SK-N-SH treated with all-trans-retinoic acid at 6 μM for 48 hours (cell line): ENCODE measurements around the gene CAMK2A.

Source experiments
- ARNTL ChIP-seq: fragments of 450-650 bp; formaldehyde crosslinking; IDR thresholded peaks from 2 replicates; pipeline ENCODE4 v1.5.0; 2020; ENCODE audit warnings: low read depth, mild to moderate bottlenecking, moderate library complexity, borderline replicate concordance
- CSDC2 ChIP-seq: fragments of 250-450 bp; sonication (Bioruptor Pico); IDR thresholded peaks from 2 replicates; pipeline ENCODE4 v1.5.0; 2020; ENCODE audit warnings: mild to moderate bottlenecking, moderate library complexity
- GLIS3 ChIP-seq: fragments of 250-450 bp; sonication (Bioruptor Pico); IDR thresholded peaks from 2 replicates; pipeline ENCODE4 v1.5.0; 2020; ENCODE audit warnings: mild to moderate bottlenecking, moderate library complexity
- ISL1 ChIP-seq: fragments of 250-450 bp; sonication (Bioruptor Pico); IDR thresholded peaks from 2 replicates; pipeline ENCODE4 v2.1.2; 2022; ENCODE audit warnings: mild to moderate bottlenecking, moderate library complexity
- RARB ChIP-seq: fragments of 250-450 bp; sonication (Bioruptor Pico); IDR thresholded peaks from 2 replicates; pipeline ENCODE4 v1.8.0; 2021; ENCODE audit warnings: mild to moderate bottlenecking, moderate library complexity
- SNAI2 ChIP-seq: fragments of 250-450 bp; sonication (Bioruptor Pico); IDR thresholded peaks from 2 replicates; pipeline ENCODE4 v1.5.0; 2020; ENCODE audit warnings: mild to moderate bottlenecking, moderate library complexity
- ZC3H10 ChIP-seq: fragments of 250-450 bp; sonication (Bioruptor Pico); IDR thresholded peaks from 2 replicates; pipeline ENCODE4 v1.5.1; 2021; ENCODE audit warnings: mild to moderate bottlenecking, moderate library complexity
- ZFP3 ChIP-seq: fragments of 250-450 bp; sonication (Bioruptor Pico); IDR thresholded peaks from 2 replicates; pipeline ENCODE4 v1.5.0; 2020; ENCODE audit warnings: mild to moderate bottlenecking, moderate library complexity
- ZNF565 ChIP-seq: fragments of 450-650 bp; formaldehyde crosslinking; conservative IDR thresholded peaks from 2 replicates; pipeline ENCODE4 v1.5.0; 2020; ENCODE audit warnings: low read depth, mild to moderate bottlenecking, moderate library complexity
- TF ChIP-seq, protein P1 (sequence below): fragments of 250-450 bp; sonication (Bioruptor Pico); IDR thresholded peaks from 2 replicates; pipeline ENCODE4 v1.5.1; 2020; ENCODE audit warnings: low read depth, mild to moderate bottlenecking, moderate library complexity
- TF ChIP-seq, protein P2 (sequence below): fragments of 250-450 bp; sonication (Bioruptor Pico); IDR thresholded peaks from 2 replicates; pipeline ENCODE4 v1.8.0; 2021; ENCODE audit warnings: low read depth, mild to moderate bottlenecking, moderate library complexity, borderline replicate concordance
- TF ChIP-seq, protein P3 (sequence below): fragments of 250-450 bp; sonication (Bioruptor Pico); IDR thresholded peaks from 2 replicates; pipeline ENCODE4 v1.5.1; 2021; ENCODE audit warnings: mild to moderate bottlenecking, moderate library complexity
- TF ChIP-seq, protein P4 (sequence below): fragments of 250-450 bp; sonication (Bioruptor Pico); IDR thresholded peaks from 2 replicates; pipeline ENCODE4 v1.8.0; 2020; ENCODE audit warnings: mild to moderate bottlenecking, moderate library complexity, borderline replicate concordance

DNA sequence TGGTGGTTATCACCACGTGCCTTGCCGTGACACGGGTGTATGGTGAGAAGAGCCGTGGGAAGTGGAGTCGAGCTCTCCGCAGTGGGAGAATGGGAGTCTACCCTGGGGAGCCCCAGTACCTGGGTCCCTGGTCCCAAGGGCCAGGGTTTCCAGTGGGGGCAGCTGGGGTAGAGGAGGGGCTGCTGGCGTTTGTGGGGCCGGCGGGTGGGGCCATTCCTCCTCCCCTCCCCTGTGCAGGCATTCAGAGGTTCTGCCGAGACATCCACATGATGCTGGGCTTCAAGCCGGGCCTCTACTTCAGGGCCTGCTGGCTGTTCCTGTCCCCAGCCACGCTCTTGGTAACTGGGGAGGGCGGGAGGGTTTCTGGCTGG lies 85.0 kb downstream of the CAMK2A start:
- TF ChIP-seq CSDC2 (CRISPR knock-in tag) (no peak), ISL1 (CRISPR knock-in tag) (no peak), ZFP3 (CRISPR knock-in tag) (no peak), ZC3H10 (CRISPR knock-in tag) (no peak), ZNF565 (CRISPR knock-in tag) (no peak), SNAI2 (CRISPR knock-in tag) (no peak), GLIS3 (CRISPR knock-in tag) (no peak), RARB (CRISPR knock-in tag) (no peak), ARNTL (no peak)
- TF ChIP-seq, protein P1, sequence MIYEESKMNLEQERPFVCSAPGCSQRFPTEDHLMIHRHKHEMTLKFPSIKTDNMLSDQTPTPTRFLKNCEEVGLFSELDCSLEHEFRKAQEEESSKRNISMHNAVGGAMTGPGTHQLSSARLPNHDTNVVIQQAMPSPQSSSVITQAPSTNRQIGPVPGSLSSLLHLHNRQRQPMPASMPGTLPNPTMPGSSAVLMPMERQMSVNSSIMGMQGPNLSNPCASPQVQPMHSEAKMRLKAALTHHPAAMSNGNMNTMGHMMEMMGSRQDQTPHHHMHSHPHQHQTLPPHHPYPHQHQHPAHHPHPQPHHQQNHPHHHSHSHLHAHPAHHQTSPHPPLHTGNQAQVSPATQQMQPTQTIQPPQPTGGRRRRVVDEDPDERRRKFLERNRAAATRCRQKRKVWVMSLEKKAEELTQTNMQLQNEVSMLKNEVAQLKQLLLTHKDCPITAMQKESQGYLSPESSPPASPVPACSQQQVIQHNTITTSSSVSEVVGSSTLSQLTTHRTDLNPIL (CRISPR knock-in tag): no peak
- TF ChIP-seq, protein P2, sequence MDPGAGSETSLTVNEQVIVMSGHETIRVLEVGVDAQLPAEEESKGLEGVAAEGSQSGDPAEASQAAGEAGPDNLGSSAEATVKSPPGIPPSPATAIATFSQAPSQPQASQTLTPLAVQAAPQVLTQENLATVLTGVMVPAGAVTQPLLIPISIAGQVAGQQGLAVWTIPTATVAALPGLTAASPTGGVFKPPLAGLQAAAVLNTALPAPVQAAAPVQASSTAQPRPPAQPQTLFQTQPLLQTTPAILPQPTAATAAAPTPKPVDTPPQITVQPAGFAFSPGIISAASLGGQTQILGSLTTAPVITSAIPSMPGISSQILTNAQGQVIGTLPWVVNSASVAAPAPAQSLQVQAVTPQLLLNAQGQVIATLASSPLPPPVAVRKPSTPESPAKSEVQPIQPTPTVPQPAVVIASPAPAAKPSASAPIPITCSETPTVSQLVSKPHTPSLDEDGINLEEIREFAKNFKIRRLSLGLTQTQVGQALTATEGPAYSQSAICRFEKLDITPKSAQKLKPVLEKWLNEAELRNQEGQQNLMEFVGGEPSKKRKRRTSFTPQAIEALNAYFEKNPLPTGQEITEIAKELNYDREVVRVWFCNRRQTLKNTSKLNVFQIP (CRISPR knock-in tag): no peak
- TF ChIP-seq, protein P3, sequence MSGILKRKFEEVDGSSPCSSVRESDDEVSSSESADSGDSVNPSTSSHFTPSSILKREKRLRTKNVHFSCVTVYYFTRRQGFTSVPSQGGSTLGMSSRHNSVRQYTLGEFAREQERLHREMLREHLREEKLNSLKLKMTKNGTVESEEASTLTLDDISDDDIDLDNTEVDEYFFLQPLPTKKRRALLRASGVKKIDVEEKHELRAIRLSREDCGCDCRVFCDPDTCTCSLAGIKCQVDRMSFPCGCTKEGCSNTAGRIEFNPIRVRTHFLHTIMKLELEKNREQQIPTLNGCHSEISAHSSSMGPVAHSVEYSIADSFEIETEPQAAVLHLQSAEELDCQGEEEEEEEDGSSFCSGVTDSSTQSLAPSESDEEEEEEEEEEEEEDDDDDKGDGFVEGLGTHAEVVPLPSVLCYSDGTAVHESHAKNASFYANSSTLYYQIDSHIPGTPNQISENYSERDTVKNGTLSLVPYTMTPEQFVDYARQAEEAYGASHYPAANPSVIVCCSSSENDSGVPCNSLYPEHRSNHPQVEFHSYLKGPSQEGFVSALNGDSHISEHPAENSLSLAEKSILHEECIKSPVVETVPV (CRISPR knock-in tag): no peak
- TF ChIP-seq, protein P4, sequence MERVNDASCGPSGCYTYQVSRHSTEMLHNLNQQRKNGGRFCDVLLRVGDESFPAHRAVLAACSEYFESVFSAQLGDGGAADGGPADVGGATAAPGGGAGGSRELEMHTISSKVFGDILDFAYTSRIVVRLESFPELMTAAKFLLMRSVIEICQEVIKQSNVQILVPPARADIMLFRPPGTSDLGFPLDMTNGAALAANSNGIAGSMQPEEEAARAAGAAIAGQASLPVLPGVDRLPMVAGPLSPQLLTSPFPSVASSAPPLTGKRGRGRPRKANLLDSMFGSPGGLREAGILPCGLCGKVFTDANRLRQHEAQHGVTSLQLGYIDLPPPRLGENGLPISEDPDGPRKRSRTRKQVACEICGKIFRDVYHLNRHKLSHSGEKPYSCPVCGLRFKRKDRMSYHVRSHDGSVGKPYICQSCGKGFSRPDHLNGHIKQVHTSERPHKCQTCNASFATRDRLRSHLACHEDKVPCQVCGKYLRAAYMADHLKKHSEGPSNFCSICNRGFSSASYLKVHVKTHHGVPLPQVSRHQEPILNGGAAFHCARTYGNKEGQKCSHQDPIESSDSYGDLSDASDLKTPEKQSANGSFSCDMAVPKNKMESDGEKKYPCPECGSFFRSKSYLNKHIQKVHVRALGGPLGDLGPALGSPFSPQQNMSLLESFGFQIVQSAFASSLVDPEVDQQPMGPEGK: no peak
